ENCODE data around the gene DCDC2.

DNA sequence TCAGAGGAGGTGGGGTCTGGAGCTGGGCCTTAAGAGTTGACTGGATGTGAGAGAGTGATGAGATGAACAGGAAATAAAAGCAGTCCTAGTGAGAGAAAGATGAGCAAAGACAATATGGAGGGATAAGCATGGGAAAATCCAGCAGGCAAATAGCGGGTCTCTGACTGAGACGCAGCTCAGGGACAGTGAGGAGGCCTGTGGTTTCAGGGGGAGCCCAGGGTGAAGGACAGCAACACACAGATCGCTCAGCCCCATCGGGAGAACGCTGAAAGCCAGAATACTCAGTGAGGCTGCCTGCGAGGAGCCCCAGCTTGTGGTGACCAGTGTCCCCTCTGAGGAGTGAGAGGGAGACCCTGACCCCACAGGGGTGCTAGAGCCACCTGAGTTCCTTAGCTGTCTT is 16.8 kb upstream of the DCDC2 start:
- TF ChIP-seq, protein P1, sequence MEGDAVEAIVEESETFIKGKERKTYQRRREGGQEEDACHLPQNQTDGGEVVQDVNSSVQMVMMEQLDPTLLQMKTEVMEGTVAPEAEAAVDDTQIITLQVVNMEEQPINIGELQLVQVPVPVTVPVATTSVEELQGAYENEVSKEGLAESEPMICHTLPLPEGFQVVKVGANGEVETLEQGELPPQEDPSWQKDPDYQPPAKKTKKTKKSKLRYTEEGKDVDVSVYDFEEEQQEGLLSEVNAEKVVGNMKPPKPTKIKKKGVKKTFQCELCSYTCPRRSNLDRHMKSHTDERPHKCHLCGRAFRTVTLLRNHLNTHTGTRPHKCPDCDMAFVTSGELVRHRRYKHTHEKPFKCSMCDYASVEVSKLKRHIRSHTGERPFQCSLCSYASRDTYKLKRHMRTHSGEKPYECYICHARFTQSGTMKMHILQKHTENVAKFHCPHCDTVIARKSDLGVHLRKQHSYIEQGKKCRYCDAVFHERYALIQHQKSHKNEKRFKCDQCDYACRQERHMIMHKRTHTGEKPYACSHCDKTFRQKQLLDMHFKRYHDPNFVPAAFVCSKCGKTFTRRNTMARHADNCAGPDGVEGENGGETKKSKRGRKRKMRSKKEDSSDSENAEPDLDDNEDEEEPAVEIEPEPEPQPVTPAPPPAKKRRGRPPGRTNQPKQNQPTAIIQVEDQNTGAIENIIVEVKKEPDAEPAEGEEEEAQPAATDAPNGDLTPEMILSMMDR (IDR thresholded peaks at IDR 0.05): no peak
- no peak for TF ChIP-seq POLR2A (IDR thresholded peaks at IDR 0.05)
- no peak for TF ChIP-seq EP300 (IDR thresholded peaks at IDR 0.05)

Measured in tibial nerve (tissue), 4 donors.